Nephron (organoid): ENCODE results near the gene GBF1.

Experiments
- H3K27ac Mint-ChIP-seq, 3 experiments: 2 replicates each; pipeline ENCODE4 v1.8.0; 2020; ENCODE audit warnings: mixed read lengths in 3 of 3, mild to moderate bottlenecking in 2 of 3, moderate library complexity in 1 of 3
- H3K27me3 Mint-ChIP-seq: 2 replicates; pipeline ENCODE4 v1.8.0; 2021; ENCODE audit warnings: low read depth, mild to moderate bottlenecking, moderate library complexity, mixed read lengths
- H3K36me3 Mint-ChIP-seq: 2 replicates; pipeline ENCODE4 v1.8.0; 2020; ENCODE audit warnings: low read depth, mixed read lengths
- H3K4me1 Mint-ChIP-seq: 2 replicates; pipeline ENCODE4 v1.8.0; 2020; ENCODE audit warnings: mixed read lengths
- H3K4me3 Mint-ChIP-seq, 3 experiments: 2 replicates each; pipeline ENCODE4 v1.8.0; 2020; ENCODE audit warnings: mild to moderate bottlenecking in 3 of 3, mixed read lengths in 3 of 3, moderate library complexity in 2 of 3
- H3K9me3 Mint-ChIP-seq: 2 replicates; pipeline ENCODE4 v1.8.0; 2020; ENCODE audit warnings: mixed read lengths
- TF ChIP-seq, protein P1 (sequence below), 3 experiments: fragments of 200-600 bp; sonication (generic); IDR thresholded peaks; one replicate each; pipeline ENCODE4 v1.5.0; 2021; ENCODE audit warnings: antibody characterized with exemption in 3 of 3; ENCODE audit not compliant: unreplicated experiment in 3 of 3

Gene GBF1

DNA sequence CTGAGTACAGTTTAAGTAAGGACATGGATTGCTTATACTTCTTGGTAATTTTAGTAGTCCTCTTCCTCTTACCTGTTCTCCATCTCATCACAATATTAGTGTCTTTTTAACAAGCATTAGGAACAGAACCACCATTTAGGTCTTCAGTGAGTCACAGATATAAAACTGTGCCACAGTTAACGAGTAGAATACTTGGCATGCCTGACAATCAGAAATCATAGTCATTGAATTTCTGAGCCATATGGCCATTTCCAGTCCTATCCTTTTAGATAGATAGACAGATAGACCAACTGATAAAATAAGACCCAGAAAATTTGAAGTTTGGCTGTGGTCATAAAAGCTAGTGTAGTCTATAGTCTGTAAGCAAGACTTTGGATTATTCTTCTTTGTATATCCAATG lies 71.1 kb downstream of the GBF1 start:
- H3K4me3 Mint-ChIP-seq: no peak overlapping the region
- no peaks in the 10 kb centered on the region for H3K9me3 Mint-ChIP-seq
- peaks cover 43% of the 10 kb centered on the region for H3K4me1 Mint-ChIP-seq

GRCh38 chr10:102322914-102323313 lies 77.6 kb downstream of the GBF1 start:
- Mint-ChIP-seq H3K36me3 (peaks cover 10% of the 10 kb centered on the region), H3K9me3 (no peaks in the 10 kb centered on the region), H3K27me3 (no peaks in the 10 kb centered on the region), H3K27ac (peak overlapping the region in 2 of 3 experiments; percentile 68 to 81), H3K4me1 (peaks cover 56% of the 10 kb centered on the region), H3K4me3 (no peak overlapping the region)
- TF ChIP-seq, protein P1, sequence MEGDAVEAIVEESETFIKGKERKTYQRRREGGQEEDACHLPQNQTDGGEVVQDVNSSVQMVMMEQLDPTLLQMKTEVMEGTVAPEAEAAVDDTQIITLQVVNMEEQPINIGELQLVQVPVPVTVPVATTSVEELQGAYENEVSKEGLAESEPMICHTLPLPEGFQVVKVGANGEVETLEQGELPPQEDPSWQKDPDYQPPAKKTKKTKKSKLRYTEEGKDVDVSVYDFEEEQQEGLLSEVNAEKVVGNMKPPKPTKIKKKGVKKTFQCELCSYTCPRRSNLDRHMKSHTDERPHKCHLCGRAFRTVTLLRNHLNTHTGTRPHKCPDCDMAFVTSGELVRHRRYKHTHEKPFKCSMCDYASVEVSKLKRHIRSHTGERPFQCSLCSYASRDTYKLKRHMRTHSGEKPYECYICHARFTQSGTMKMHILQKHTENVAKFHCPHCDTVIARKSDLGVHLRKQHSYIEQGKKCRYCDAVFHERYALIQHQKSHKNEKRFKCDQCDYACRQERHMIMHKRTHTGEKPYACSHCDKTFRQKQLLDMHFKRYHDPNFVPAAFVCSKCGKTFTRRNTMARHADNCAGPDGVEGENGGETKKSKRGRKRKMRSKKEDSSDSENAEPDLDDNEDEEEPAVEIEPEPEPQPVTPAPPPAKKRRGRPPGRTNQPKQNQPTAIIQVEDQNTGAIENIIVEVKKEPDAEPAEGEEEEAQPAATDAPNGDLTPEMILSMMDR (IDR thresholded peaks at IDR 0.05; ENCODE audit: unreplicated experiment in 3 of 3): no peak

More for the DNA sequence above, 71.1 kb downstream of the GBF1 start:
- Mint-ChIP-seq H3K27ac (no peak overlapping the region), H3K36me3 (peaks cover 5% of the 10 kb centered on the region), H3K27me3 (no peaks in the 10 kb centered on the region)
- TF ChIP-seq, protein P1 (IDR thresholded peaks at IDR 0.05; ENCODE audit: unreplicated experiment in 3 of 3): no peak

DNA sequence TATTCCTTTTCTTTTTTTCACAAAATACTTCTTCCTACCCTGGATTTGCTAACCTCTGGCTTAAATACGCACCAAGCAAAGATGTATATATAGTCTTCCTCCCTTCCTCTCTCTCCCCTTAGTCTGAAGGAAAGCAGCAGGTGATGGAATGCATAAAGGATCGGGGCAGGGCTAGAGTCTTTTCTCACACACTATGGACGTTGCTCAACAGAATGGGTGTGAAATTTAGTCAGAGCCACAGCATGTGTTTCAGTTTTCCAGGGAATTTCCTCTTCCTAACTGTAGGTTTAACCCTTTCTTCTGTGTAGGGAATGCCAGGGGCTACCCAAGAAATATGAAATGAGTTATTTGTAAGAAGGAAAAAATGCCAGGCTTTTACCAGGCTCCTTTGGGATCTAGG lies 78.7 kb downstream of the GBF1 start:
- H3K4me3 Mint-ChIP-seq: peak overlapping the region in 1 of 3 experiments; percentile 30
- TF ChIP-seq, protein P1 (IDR thresholded peaks at IDR 0.05; ENCODE audit: unreplicated experiment in 3 of 3): no peak
- H3K27ac Mint-ChIP-seq: peak overlapping the region; percentile 68 to 81 (median 79)
- peaks cover 67% of the 10 kb centered on the region for H3K4me1 Mint-ChIP-seq
- H3K27me3 Mint-ChIP-seq: no peaks in the 10 kb centered on the region
- peaks cover 11% of the 10 kb centered on the region for H3K36me3 Mint-ChIP-seq
- no peaks in the 10 kb centered on the region for H3K9me3 Mint-ChIP-seq

DNA sequence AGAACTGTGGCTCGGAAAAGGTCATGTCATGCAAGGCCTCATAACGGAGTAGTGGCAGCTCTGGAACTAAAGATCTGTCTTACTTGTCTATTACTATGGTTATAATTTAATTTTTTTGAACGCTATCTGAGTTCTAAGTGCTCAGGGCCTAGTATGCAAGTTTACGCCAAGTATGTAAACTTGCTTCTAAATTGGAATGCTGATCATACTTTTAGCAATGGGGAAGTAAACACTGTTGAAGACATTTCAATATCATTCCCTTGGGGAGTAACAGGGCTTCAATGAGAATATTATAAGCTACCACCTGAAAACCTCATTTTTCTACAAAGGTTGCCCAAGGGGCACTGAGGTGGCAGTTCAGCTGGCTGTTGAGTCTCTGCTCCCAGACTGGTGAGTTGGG lies 80.7 kb downstream of the GBF1 start:
- H3K4me1 Mint-ChIP-seq: peaks cover 58% of the 10 kb centered on the region
- peak overlapping the region in 1 of 3 experiments; percentile 82 for H3K4me3 Mint-ChIP-seq
- H3K9me3 Mint-ChIP-seq: no peaks in the 10 kb centered on the region
- H3K27ac Mint-ChIP-seq: peak overlapping the region; percentile 83 to 95 (median 94)
- peaks cover 12% of the 10 kb centered on the region for H3K36me3 Mint-ChIP-seq
- TF ChIP-seq, protein P1 (IDR thresholded peaks at IDR 0.05; ENCODE audit: unreplicated experiment in 3 of 3): no peak
- H3K27me3 Mint-ChIP-seq: no peaks in the 10 kb centered on the region

DNA sequence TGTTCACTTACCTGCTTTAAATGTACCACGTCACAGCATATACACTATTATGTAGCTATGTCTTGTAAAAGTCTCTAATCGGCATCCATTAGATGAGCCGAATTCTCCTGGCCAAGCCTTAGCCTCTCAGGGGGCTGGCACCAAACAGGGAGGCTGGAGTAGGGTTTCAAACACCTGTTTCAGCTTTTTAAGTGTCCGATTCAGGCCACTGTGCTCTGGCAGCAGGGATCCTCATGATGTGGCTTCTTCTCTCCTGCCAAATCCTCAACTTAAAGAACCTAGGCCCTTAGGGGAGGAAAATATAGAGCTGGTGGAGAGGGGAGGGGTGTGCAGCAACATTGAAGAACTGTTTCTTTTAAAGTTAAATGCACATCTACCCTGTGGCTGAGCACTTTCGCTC lies 81.7 kb downstream of the GBF1 start:
- H3K9me3 Mint-ChIP-seq: no peaks in the 10 kb centered on the region
- no peaks in the 10 kb centered on the region for H3K27me3 Mint-ChIP-seq
- H3K27ac Mint-ChIP-seq: peak overlapping the region; percentile 83 to 95 (median 94)
- H3K36me3 Mint-ChIP-seq: peaks cover 15% of the 10 kb centered on the region
- H3K4me1 Mint-ChIP-seq: peaks cover 58% of the 10 kb centered on the region
- TF ChIP-seq, protein P1 (IDR thresholded peaks at IDR 0.05; ENCODE audit: unreplicated experiment in 3 of 3): no peak
- peak overlapping the region in 2 of 3 experiments; percentile 67 to 82 for H3K4me3 Mint-ChIP-seq

GRCh38 chr10:102327641-102328040 lies 82.3 kb downstream of the GBF1 start:
- Mint-ChIP-seq H3K27ac (peak overlapping the region; percentile 83 to 95 (median 94)), H3K4me3 (no peak overlapping the region), H3K27me3 (no peaks in the 10 kb centered on the region), H3K36me3 (peaks cover 15% of the 10 kb centered on the region), H3K9me3 (no peaks in the 10 kb centered on the region), H3K4me1 (peaks cover 56% of the 10 kb centered on the region)
- TF ChIP-seq, protein P1 (IDR thresholded peaks at IDR 0.05; ENCODE audit: unreplicated experiment in 3 of 3): no peak
